Measurements from ENCODE around the gene RGS12.

The RGS12 gene

DNA sequence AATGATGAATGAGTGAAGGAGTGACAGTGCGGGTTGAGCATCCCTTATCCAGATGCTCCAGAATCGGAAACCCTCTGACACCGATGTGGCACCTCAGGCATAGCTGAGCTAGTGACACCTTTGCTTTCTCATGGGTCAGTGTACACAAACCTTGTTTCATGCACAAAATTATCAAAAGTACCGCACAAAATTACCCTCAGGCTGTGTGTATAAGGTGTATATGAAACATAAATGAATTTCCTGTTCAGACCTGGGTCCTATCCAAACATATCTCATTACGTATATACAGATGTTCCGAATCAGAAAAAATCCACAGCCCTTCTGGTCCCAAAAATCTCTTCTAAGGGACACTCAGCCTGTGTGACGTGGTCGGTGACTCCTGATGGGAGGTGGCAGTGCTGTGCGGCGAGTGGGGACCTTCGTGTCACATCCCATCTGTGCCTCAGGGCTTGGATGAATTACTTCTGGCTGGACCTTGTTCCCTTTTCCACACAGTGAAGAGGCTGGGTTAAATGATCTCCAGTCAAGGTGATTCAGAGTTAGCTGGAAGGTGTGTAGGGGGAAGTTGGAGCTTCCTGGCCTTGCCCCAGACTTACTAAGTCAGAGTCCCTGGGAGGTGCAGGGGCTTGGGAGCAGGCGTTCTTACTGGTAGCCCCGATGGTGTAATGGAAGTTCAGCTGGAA, 18.8 kb downstream of the RGS12 start:
- DNase-seq = no peak

DNA sequence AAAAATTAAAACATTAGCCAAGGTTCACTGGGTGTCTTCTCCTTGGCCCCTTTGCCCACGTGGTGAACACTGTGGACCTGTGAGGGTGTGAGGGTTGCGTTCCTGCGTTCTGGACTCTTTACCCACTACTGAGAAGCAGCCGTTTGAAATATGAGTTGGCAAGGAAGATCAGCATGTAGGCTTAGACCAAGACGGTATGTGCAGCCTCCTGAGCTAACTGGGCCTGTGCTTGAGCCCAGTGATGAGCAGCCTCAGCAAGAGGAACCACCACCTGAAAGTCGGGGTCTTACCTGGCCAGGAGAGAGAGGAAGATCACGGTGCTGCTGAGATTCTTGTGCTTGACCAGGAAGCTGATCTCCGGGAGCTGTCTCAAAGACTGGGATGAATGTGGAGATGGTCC, 19.5 kb downstream of the RGS12 start:
- DNase-seq = no peak

DNA sequence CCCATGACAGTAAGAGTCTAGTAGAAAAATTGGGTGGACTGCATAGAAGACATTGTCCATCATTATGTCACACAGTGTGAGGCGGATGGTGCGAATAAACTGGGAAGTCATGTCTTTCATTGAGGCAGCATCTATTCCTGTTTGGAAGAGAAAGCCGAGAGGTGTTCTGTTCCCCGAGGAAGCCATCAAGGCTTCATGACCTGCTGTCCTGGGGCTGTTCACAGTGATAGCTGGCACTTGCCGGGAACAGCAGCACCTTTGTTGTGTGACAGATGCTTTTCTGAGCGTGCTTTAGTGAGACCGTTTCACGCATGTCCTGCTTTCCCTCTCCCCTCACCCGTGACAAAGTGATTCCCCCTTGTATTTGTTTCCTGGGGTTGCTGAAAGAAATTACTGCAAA, 20.3 kb downstream of the RGS12 start:
- no peak for DNase-seq

GRCh38 chr4:3313556-3314228, 20.9 kb downstream of the RGS12 start:
- DNase-seq = no peak

DNA sequence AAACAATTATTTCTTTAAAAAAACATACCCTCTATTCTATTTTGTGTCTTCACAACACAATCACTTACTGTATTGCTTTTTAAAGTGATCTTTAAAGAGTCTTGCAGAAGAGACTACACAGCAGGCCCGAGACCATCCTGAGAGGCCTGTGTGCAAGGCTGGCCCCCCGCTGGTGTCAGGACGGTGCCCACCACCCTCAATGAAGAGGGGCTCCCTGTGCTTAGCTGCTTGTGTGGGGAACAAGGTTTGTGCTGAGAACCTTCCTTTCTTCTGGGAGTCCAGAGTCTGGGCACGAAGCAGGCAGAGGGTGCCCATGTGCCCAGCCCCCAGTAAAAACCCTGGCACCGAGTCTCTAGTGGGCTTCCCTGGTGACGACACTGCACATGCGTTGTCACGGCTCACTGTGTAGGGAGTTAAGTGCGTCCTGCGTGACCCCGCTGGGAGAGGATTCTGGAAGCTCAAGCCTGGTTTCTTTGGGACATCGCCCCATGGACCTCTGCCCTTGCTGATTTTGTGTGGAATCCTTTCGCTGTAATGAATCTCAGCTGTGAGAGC, 22.0 kb downstream of the RGS12 start:
- DNase-seq = no peak

- no peak for DNase-seq
These were observed 22.7 kb downstream of the RGS12 start for GRCh38 chr4:3315566-3315965.

- no peak for DNase-seq
These were observed 23.3 kb downstream of the RGS12 start for GRCh38 chr4:3316146-3316545.

GRCh38 chr4:3317011-3317655, 24.3 kb downstream of the RGS12 start:
- no peak for DNase-seq

DNA sequence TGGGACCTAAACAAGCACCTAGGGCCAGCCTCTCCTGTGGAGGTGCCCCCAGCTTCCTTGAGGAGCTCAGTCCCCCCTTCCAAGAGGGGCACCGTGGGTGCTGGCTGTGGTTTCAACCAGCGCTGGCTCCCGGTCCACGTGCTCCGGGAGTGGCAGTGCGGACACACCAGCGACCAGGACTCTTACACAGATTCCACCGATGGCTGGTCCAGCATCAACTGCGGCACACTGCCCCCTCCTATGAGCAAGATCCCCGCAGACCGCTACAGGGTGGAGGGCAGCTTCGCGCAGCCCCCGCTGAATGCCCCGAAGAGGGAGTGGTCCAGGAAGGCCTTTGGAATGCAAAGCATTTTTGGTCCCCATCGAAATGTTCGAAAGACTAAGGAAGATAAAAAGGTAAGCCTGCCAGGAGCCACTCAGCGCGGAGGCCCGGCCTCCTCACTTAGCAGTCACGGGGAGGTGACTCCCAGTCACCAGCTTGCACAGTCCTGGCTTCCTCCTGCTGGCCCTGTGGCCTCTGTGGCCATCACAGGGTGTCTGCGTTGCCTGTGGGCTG, 24.9 kb downstream of the RGS12 start:
- DNase-seq = no peak

DNA sequence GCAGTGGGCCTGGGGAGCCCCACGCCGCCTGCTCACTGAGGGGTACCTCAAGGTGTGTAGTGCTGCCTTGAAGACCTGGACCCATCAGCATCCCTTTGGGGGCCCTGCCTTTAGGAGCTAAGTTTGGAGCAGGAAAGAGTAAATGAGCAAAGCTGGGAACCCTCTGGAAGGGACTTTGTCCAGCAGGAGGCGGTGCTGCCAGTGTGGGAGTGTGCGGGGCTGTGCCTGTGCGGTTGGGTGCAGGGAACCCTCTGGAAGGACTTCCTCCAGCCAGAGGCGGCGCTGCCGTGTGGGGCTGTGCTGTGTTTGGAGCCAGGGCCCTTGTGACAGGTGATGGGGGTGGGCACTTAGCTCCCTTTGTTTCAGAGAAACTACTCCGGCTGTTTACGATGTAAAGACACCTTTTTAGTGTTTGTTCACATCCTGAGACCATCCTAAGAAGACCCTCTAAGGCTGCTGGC, 25.8 kb downstream of the RGS12 start:
- no peak for DNase-seq

DNA sequence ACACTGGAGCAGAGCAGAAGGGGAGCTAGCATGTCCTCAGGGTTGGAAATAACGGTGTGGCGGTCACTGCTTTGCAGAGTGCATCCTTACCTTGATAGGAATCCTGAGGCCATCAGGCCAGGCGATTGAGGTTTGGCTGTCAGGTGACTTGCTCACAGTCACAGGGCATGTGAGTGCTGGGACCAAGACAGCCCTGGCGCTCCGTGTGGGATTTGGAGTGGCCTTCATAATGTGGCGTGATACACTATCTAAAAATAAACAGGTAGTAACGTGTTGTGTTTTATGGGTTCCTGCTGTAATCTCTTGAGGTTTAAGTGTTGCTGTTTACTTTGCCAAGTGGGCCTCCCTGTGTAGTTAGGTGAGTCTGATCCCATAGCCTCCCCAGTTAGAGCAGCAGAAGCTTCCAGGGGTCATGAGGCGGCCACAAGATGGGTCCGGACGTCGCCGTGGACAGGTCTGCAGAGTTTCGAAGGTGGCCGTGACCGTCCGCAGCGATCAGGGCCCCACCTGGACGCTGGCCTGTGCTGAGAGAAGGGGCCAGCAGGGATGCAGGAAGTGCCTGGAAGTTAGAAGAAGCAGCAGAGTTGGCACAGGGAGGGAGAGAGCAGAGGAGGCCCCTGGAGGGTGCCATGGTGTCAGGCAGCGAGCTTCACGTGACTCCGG, 27.7 kb downstream of the RGS12 start:
- no peak for DNase-seq

DNA sequence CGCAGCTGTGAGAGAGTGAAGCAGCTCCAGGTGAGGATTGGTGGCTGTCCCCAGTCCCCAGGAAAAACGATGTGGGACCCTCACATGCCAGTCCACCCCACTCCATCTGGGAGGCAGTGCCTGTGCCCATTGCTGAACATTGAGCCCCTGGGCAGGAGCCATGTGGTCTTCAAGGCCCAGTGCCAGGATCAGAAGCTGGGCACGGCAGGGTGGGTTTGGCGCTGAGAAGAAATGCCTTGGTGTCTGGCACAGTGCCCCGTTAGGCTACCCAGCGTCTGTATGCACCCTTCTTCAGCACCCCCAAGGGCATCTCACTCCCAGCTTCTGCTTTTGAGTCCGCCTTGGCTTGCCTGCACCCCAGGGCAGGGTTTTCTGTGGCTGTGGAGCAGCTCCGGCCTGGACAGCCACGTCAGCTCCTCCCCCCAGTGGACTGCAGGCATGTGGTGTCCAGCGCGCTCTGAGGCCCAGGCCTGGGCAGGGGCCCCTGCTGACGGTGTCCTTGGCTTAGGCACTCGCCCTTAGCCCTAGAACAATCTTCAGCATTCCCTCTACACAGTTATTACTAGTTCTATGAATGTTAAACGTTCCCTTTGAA, 28.6 kb downstream of the RGS12 start:
- DNase-seq = no peak

DNA sequence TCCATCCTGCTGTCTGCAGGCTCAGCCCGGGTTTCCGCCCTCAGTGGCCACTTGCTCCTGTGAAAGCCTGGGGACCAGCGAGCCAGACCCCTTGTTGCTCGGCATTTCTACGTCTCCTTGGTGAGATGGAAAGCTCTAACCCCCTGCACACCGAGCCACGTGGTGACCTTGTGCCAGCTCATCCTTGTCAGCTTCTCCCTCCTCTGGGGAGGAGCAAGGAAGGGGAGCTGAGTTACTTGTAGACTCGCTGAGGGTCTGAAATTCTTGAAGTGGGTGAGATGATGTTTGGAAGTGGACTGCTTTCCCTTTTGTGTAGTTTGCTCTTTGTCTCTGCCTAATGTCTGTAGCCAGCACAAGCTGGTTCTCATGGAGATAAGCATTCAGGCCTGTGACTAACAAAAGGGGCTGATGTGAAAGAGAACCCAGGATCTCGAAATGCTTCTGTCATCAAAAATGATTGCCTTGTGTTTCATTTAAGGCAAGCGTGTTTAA, 29.3 kb downstream of the RGS12 start:
- no peak for DNase-seq

GRCh38 chr4:3323071-3323481, 30.3 kb downstream of the RGS12 start:
- DNase-seq = no peak

DNA sequence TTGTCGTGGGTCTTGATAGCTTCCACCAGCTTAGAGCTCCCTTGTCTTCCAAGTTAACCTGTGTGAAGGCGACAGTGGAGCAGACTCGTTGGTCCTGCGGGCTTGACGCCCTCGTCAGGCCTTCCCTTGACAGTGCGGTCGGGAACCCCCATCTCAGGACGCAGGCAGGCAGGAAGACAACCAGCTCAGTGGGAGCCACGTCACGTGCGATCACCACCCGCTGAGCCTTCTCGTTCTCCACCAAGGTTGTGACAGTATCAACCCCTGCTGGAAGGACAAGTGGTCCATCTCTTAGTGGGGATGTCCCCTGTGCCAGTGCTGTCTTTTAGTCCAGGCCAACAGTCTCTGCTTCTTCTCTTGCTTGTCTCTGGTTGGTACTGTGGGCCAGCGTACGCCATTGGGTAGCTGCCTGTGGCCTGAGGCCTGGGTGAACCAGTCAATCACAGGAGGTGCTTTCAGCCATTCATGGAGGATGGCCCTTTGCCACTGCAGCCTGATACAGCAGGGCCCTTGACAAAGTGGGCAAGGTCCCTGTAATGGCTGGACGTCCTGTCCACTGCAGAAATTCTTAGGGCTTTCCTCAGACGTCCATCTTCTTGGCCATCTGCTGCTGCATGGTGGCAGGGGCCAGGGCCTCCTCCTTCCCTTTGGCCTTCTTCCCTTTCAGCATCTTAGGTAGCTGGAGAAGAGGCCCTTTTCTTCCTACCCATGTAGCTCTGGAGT, 31.4 kb downstream of the RGS12 start:
- DNase-seq = no peak

DNA sequence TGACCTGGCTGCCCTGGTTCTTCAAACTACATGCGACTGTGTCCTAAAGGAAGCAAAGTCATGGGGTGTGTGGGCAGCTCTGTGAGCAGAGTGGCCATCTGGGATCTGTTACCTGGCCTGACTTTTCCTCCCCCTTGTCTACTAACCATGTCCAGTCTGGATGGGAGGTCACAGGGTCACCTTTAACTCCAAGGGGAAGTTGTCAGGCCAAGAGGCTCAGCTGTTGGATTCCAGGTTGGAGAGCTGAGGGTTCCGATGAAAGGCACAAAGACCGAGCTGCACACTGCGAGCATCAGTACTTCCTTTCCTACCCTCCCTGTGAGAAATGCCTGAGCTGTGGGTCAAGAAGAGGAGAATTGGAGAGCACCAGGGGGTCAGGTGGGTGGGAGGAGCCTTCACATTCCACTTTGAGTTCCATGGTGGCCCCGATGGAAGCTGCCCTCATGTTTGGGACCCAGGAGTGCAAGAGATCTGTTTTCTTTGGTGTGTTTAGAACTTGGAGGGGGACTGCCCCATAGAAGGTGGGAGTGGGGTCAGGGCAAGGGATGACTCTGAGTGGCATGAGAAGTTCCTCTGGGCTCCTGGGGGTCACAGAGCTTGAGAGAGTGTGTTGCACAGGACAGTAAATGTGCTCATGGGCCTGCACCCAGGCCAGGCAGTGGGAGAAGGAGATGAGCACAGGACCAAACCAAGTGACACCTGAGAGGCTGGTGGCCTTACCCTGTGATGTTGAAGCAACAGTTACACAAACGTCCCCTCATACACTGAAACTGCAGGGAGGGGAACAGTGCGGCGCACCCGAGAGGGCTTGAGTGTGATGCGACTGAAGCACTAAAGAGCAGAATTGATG, 36.2 kb downstream of the RGS12 start:
- DNase-seq = no peak

- DNase-seq = no peak
These were observed 37.1 kb downstream of the RGS12 start for GRCh38 chr4:3329887-3330286.

DNA sequence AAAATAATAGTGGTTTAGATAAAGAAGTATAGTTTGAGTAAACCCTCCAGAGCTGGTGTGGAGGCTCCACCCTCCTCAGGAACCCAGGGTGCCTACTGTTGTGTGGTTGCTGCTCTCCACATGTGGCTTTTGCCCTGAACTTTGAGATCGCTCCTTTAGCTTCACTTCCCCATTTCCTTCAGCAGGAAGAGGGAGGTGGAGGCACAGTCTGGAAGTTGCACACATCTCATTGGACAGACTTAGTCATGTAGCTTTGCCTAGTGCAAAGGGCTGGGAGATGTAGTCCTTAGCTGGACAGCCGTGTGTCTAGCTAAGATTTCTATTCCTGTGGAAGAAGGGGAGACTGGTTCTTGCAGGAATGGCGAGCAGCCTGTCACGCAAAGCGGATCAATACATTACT, 37.9 kb downstream of the RGS12 start:
- DNase-seq = no peak

DNA sequence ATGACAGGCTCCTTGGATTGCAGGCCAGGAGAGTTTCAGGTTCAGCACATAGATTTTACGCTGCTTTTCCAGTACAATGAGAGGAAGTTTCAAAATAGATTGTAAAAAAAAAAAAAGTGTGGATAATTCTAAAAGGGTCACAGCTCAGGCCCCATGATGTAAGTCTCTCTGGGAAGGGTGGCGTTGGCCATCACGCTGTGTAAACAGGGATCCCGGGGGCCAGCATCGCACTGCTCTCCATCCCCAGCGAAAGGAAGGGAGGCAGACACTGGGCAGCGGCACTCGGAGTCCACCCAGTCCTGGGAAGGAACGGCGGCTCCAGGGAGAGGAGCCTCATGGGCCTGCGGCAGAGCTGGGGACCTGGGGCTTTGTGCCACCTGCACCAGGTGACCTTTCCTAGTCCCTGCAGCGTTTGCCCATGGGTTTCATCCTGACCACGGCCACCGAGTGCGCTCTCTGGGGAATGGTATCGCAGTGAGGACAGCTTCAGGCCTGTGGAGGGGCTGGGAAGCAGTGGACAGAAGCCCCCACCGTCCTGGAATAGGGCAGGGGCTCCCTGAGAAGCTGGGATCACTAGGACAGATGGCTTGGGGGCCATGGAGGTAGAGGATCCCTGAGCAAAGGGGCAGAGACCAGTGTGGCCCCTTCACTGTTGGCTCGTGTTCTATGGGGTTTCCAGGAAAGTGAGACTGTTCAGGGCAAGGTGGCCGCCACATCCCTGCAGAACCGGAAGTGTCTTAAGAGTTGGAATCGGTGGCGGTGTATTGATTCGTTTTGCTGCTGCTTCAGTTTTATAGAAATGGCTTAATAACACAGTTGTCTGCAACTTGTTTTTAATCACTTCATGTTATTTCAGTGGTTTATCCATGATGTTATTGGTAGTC, 38.9 kb downstream of the RGS12 start:
- DNase-seq = no peak

DNA sequence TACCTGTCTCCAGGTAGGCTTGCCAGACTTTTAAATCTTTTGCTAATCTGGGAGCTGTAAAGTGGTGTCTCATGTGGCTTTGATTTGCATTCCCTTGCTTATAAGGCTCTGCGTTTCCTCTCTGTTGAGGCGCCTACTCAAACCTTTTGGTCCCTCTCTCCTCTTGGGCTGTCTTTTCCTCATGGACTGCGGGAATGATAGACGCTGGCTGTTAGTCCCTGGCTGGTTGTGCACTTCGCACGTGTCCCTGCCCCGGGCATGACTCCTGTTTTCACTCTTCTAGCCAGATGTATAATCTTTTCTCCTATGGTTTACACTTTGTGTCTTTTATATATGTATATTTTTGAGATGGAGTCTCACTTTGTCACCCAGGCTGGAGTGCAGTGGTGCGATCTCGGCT, 39.7 kb downstream of the RGS12 start:
- no peak for DNase-seq

All from effector CD4-positive, alpha-beta T cell (primary cell).